Hepatocyte (in vitro differentiated cells): ENCODE results near the gene GIPR.

ENCODE experiments used
- EZH2 ChIP-seq: fragments of 200-600 bp; sonication (generic); IDR thresholded peaks from 2 replicates; pipeline ENCODE4 v1.6.1; 2016; ENCODE audit warnings: antibody characterized with exemption, mild to moderate bottlenecking, borderline replicate concordance
- TF ChIP-seq, protein P1 (sequence below): fragments of 200-600 bp; sonication (generic); IDR thresholded peaks from 2 replicates; pipeline ENCODE4 v1.5.1; 2016; ENCODE audit warnings: antibody characterized with exemption, mild to moderate bottlenecking; ENCODE audit not compliant: poor library complexity

DNA sequence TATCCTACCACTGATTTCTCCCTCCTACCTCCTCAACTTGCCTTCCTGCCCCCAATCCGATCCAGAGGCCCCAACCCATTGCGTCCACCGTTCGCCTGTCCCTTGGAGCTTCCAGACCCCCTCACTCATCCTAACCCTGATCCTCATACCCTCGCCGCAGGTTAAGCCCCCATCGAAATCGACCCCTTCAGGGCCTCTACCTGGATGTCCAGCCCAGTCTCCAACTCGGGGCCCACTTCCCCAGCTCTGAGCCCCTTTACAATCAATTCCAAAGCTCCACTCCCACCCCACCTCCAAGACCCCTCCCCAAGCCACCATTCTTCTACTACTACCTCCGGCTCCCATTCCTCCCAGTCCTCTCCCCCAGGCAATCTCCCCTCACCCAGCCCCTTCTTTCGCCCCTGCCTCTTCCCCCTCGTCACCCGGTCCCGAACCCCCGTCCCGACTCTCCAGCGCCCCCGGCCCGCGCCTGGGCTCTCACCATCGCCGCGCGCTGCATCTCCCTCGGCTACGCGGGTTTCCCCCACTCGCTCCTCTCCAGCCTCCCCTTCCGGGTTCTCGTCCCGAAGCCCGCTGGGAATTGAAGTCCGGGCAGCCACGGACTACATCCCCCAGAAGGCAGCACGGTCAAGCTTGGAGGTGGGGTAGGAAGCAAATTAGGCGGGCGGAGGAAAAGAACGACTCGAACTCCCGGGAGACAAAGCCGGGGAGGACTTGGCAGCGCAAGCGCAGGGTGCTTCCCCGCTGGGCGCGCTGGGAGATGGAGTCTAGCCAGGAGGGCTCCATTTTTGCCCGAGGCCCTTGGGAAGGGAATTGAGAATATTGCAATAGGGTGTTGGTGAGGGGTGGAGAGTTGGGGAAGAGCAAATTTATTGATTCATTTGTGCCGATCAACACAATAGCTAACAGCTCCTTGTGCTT lies 62.6 kb downstream of the GIPR start, which contains the start of gene FBXO46:
- TF ChIP-seq, protein P1, sequence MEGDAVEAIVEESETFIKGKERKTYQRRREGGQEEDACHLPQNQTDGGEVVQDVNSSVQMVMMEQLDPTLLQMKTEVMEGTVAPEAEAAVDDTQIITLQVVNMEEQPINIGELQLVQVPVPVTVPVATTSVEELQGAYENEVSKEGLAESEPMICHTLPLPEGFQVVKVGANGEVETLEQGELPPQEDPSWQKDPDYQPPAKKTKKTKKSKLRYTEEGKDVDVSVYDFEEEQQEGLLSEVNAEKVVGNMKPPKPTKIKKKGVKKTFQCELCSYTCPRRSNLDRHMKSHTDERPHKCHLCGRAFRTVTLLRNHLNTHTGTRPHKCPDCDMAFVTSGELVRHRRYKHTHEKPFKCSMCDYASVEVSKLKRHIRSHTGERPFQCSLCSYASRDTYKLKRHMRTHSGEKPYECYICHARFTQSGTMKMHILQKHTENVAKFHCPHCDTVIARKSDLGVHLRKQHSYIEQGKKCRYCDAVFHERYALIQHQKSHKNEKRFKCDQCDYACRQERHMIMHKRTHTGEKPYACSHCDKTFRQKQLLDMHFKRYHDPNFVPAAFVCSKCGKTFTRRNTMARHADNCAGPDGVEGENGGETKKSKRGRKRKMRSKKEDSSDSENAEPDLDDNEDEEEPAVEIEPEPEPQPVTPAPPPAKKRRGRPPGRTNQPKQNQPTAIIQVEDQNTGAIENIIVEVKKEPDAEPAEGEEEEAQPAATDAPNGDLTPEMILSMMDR = peak; percentile 12
- no peak for TF ChIP-seq EZH2
